Measurements from ENCODE around the gene GMIP.

GRCh38 chr19:19630062-19630414 lies 13.4 kb downstream of the GMIP start:
- TF ChIP-seq EP300 (IDR thresholded peaks at IDR 0.05; ENCODE audit: borderline replicate concordance) (no peak), REST (IDR thresholded peaks at IDR 0.05; ENCODE audit: low read depth) (no peak)

All from Ishikawa (cell line).